ENCODE data around the gene SRSF1. TPM values are rescaled to one million over a fixed set of nuclear protein-coding genes. Genes with fewer than 3 reads are reported as not detected.

The SRSF1 gene
- total RNA-seq, 1 experiment from 2014 or later, result 434 TPM

- TF ChIP-seq MAX (IDR thresholded peaks at IDR 0.05), result no peak
- TF ChIP-seq CTCF (IDR thresholded peaks at IDR 0.05 in 2 of 3, conservative IDR thresholded peaks at IDR 0.05 in 1 of 3; ENCODE audit: borderline replicate concordance in 1 of 3, insufficient read depth in 1 of 3, low read depth in 2 of 3, low read length in 2 of 3), result no peak
- TF ChIP-seq YY1 (IDR thresholded peaks at IDR 0.05; ENCODE audit: extremely low read depth, insufficient replicate concordance, low read depth, low read length), result no peak
- TF ChIP-seq EZH2 (IDR thresholded peaks at IDR 0.05), result no peak
Observed at GRCh38 chr17:57955183-57955931, 51.7 kb downstream of the SRSF1 start, which contains the start of gene CUEDC1 (continued).

- peak overlapping the region; percentile 85 for H3K4me2 ChIP-seq (ENCODE audit: low read length)
- no peaks in the 10 kb centered on the region for H3K9me3 ChIP-seq (ENCODE audit: control insufficient read depth in 1 of 2, insufficient read depth in 1 of 2, low read depth in 1 of 2, low read length in 2 of 2)
- ATAC-seq, result peak; percentile 46
- no peak for DNase-seq (ENCODE audit: low read depth, low spot score)
- CTCF ChIA-PET, result interaction anchor here (1.5 to 3.9 kb wide), 7 partner anchors 10 to 94 kb away, joined by 5 to 14 read pairs (median 9); no protein-coding TSS in a partner anchor
- RAD21 ChIA-PET (ENCODE audit: low non-redundant PET in 1 of 2, low total read pairs in 2 of 2, uncharacterized antibody in 2 of 2, unreplicated experiment in 2 of 2), result interaction anchor here (1.0 to 1.2 kb wide), 3 partner anchors 32 to 94 kb away, joined by 3 to 4 read pairs (median 3); no protein-coding TSS in a partner anchor
- H3K4me1 ChIP-seq (ENCODE audit: control insufficient read depth in 1 of 2, insufficient read depth in 2 of 2, low read length in 2 of 2), result peaks cover 65 to 74% of the 10 kb centered on the region in 2 experiments
- TF ChIP-seq TCF7L2 (IDR thresholded peaks at IDR 0.05; ENCODE audit: borderline replicate concordance, extremely low read depth, insufficient read depth, insufficient read length), result peak; percentile 49
- no peak for TF ChIP-seq ZBTB33 (IDR thresholded peaks at IDR 0.05; ENCODE audit: extremely low read depth, insufficient replicate concordance, low read length)
- TF ChIP-seq POLR2AphosphoS5 (IDR thresholded peaks at IDR 0.05; ENCODE audit: low read depth, low read length), result peak; percentile 68
- peak; percentile 82 for TF ChIP-seq ZFX (IDR thresholded peaks at IDR 0.05)
- POLR2A ChIA-PET, result interaction anchor here (1.0 to 2.8 kb wide), 13 partner anchors 11 to 95 kb away, joined by 3 to 16 read pairs (median 5); partner anchors contain the start of genes SRSF1 and VEZF1
- H3K79me2 ChIP-seq (ENCODE audit: insufficient read depth, low read length), result peaks cover 50% of the 10 kb centered on the region
- no peak overlapping the region for H2AFZ ChIP-seq (ENCODE audit: low read depth, low read length, poor library complexity, severe bottlenecking)
- peak overlapping the region; percentile 75 for H3K4me3 ChIP-seq (replicated peaks in 1 of 2; ENCODE audit: low read depth in 1 of 2, low read length in 2 of 2)
- intact Hi-C loops (cut with micrococcal nuclease), result loop anchor here (5.0 kb wide), 1 partner anchor 57 kb away; no protein-coding TSS in a partner anchor
- peak overlapping the region; percentile 97 for H3K27ac ChIP-seq (ENCODE audit: low read depth, low read length)
- H3K9me2 ChIP-seq (ENCODE audit: insufficient read depth), result no peaks in the 10 kb centered on the region
- peak overlapping the region; percentile 86 for H3K9ac ChIP-seq (ENCODE audit: low read length)
- no TSS peak for BruUV-seq (replicated peaks)
- H4K20me1 ChIP-seq (ENCODE audit: insufficient read depth), result no peaks in the 10 kb centered on the region
- H3K27me3 ChIP-seq (ENCODE audit: insufficient read depth, low read length), result no peaks in the 10 kb centered on the region
- H3K36me3 ChIP-seq (ENCODE audit: control insufficient read depth in 1 of 2, insufficient read depth in 2 of 2, low read length in 2 of 2), result peaks cover 0 to 5% of the 10 kb centered on the region in 2 experiments; a peak in 1 of 4 replicates
Observed at GRCh38 chr17:57954397-57955182, 52.5 kb downstream of the SRSF1 start.
